ENCODE results near the gene ZFYVE21.

ZFYVE21 gene

DNA sequence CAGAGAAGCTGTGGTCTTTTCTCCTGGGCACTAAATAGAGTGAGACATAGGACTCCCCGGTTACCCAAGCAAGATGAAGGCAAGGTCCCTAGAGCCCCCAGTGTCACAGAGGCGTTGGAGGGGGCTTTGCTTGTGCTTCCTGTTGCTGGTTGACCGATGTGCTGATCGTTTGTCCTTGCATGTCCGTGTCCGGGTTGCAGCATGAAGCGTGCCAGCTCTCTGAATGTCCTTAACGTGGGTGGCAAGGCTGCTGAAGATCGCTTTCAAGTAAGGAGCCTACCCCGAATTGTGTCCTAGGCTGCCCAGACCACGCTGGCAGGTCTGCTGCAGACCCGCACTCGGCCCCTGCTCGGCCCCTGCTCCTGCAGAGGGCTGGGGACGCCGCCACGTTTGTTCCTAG, 23.5 kb upstream of the ZFYVE21 start:
- no peak for TF ChIP-seq CTCF (conservative IDR thresholded peaks at IDR 0.05; ENCODE audit: low read depth, low read length)
- no peak overlapping the region for H3K4me3 ChIP-seq (ENCODE audit: low read length)
- no peak for DNase-seq (ENCODE audit: low read depth)

DNA sequence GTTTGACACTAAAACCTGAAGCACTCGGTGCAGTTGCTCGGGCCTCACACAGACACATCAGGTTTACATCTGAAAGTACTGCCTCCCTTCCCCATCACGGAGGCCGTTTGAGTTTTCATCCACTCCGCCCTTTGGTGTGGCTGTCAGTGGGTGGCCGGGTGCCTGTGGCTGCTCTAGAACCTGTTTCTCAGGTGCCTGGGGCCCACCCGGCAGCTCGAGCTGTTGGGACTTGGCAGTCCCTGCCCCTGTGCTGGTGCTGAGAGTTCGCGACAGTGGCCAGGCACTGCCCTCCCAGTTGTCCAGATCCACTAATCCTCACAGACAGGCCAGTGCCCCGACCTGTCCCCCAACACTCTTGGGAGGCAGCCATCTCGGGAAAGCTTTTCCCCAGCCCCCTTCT, 22.7 kb upstream of the ZFYVE21 start:
- H3K4me3 ChIP-seq (ENCODE audit: low read length) = no peak overlapping the region
- no peak for TF ChIP-seq CTCF (conservative IDR thresholded peaks at IDR 0.05; ENCODE audit: low read depth, low read length)
- DNase-seq (ENCODE audit: low read depth) = no peak

- DNase-seq (ENCODE audit: low read depth) = no peak
- no peak overlapping the region for H3K4me3 ChIP-seq (ENCODE audit: low read length)
- TF ChIP-seq CTCF (conservative IDR thresholded peaks at IDR 0.05; ENCODE audit: low read depth, low read length) = no peak
Measured at GRCh38 chr14:103693515-103693914, 22.1 kb upstream of the ZFYVE21 start.

- H3K4me3 ChIP-seq (ENCODE audit: low read length) = no peak overlapping the region
- no peak for DNase-seq (ENCODE audit: low read depth)
- TF ChIP-seq CTCF (conservative IDR thresholded peaks at IDR 0.05; ENCODE audit: low read depth, low read length) = peak; percentile 3
Measured at GRCh38 chr14:103694572-103695026, 21.0 kb upstream of the ZFYVE21 start.

DNA sequence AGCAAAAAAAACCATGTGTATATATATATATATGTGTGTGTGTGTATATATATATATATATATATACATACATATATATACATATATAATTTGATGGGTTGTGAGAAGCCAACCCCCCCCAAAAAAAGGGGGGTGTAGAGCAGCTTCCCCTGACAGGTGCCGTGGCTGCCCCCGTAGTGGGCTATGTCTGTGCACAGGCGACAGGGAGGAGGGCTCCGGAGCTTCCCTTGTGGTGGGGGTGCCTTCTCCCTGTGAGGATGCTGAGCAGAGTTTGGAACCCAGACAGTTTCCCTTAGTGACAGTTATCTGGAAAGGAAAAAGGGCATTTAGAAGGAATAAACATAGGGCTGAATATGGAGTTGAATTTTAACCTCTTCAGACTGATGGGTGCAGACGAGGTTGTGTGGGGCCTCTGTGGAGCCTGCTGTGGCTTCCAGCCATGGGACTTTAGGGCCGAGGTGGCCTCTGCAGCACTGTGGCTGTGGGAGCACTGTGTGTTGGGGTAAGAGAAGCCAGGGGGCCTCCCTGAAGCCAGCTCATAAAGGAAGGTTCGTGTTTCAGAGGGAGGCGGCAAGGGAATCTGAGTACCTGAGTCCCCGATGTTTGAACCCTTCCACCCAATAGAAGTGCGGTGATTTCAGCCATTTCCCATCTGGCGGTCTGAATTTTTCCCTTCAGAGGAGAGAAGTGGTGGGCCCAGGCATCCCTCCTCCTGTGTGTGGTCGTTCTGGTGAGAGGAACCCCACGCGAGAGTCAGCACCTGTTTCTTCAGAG, 20.1 kb upstream of the ZFYVE21 start:
- no peak for DNase-seq (ENCODE audit: low read depth)
- H3K4me3 ChIP-seq (ENCODE audit: low read length) = no peak overlapping the region
- TF ChIP-seq CTCF (conservative IDR thresholded peaks at IDR 0.05; ENCODE audit: low read depth, low read length) = no peak

GRCh38 chr14:103696070-103696402, 19.6 kb upstream of the ZFYVE21 start:
- no peak for DNase-seq (ENCODE audit: low read depth)
- H3K4me3 ChIP-seq (ENCODE audit: low read length) = no peak overlapping the region
- TF ChIP-seq CTCF (conservative IDR thresholded peaks at IDR 0.05; ENCODE audit: low read depth, low read length) = no peak

DNA sequence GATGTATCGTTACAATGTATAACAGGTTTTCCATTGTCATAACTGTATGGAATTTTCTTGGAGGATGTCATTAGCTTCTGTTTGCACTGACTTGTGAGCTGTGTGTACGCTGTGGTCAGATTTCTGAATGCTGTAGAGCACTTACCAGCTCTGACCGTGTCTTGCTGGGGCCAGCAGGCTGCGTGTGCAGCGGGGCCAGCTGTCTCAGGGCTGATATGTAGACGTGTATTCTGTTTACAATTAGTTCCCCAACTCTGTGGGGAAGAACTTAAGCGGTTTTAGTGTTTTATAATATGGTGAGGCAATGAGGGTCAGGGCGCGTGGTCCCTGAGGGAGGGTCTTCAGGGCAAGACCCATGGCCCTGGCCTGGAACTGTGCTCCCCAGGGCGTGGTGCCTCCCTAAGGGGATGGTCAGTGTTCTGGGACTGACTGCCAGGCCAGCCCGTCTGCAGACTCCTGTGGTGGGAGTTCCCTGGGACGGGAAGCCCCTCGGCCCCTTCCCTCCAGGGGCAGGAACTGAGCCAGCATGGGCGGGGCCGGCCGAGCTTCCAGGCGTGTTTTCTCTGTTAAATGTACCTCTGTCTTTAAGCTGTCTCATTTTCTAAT, 19.0 kb upstream of the ZFYVE21 start:
- TF ChIP-seq CTCF (conservative IDR thresholded peaks at IDR 0.05; ENCODE audit: low read depth, low read length) = no peak
- no peak for DNase-seq (ENCODE audit: low read depth)
- H3K4me3 ChIP-seq (ENCODE audit: low read length) = no peak overlapping the region
